AG09309 (cell line): ENCODE data around the gene APOL1.
"Not testable (repeated sequence)": the region's sequence is repeated elsewhere in the genome, so short reads cannot be mapped to it uniquely, and the experiment has no call there.

Experiments used
- DNase-seq: peaks from one replicate; pipeline ENCODE4 v3.0.0-alpha.2; 2010; ENCODE audit warnings: low read depth
- H3K4me3 ChIP-seq: 2 replicates; pipeline ENCODE4 v1.5.1; 2011; ENCODE audit warnings: mild to moderate bottlenecking, low read depth, low read length, moderate library complexity; ENCODE audit not compliant: control insufficient read depth
- TF ChIP-seq, protein P1 (sequence below): IDR thresholded peaks from 2 replicates; pipeline ENCODE4 v1.5.1; 2011; ENCODE audit warnings: mild to moderate bottlenecking, low read depth, low read length, inconsistent platforms; ENCODE audit not compliant: insufficient read depth, control insufficient read depth; ENCODE audit errors: missing control alignments

Gene APOL1

GRCh38 chr22:36244522-36245391 lies 8.2 kb upstream of the APOL1 start:
- TF ChIP-seq, protein P1, sequence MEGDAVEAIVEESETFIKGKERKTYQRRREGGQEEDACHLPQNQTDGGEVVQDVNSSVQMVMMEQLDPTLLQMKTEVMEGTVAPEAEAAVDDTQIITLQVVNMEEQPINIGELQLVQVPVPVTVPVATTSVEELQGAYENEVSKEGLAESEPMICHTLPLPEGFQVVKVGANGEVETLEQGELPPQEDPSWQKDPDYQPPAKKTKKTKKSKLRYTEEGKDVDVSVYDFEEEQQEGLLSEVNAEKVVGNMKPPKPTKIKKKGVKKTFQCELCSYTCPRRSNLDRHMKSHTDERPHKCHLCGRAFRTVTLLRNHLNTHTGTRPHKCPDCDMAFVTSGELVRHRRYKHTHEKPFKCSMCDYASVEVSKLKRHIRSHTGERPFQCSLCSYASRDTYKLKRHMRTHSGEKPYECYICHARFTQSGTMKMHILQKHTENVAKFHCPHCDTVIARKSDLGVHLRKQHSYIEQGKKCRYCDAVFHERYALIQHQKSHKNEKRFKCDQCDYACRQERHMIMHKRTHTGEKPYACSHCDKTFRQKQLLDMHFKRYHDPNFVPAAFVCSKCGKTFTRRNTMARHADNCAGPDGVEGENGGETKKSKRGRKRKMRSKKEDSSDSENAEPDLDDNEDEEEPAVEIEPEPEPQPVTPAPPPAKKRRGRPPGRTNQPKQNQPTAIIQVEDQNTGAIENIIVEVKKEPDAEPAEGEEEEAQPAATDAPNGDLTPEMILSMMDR: no peak
- peak; percentile 28 for DNase-seq
- no peak overlapping the region for H3K4me3 ChIP-seq

GRCh38 chr22:36245805-36246356 lies 7.1 kb upstream of the APOL1 start:
- TF ChIP-seq, protein P1: no peak

GRCh38 chr22:36246718-36247117 lies 6.2 kb upstream of the APOL1 start:
- no peak overlapping the region for H3K4me3 ChIP-seq
- DNase-seq: no peak
- TF ChIP-seq, protein P1: no peak

More at GRCh38 chr22:36245805-36246356, 7.1 kb upstream of the APOL1 start:
- no peak for DNase-seq
- H3K4me3 ChIP-seq: no peak overlapping the region

- H3K4me3 ChIP-seq: no peak overlapping the region
- TF ChIP-seq, protein P1: no peak
- no peak for DNase-seq
Observed at GRCh38 chr22:36247955-36248354, 5.0 kb upstream of the APOL1 start.

DNA sequence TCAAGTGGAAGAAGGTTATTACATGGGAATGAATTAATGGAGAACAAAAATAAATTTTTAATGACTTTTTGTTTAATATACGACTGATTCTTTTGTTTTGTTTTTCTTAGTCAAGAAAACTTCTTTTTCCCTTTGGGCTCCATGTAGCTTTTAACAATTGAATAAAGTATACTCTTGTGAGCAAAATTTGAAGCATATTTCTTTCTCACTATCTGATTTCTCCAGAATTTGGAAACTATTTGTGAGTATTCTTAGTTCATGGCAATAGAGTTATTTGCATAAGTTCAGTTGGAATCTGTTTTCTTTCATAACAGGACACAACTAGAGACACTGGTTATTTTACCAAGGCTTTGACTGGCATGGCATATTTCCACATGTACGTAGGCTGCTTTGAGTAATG lies 3.8 kb upstream of the APOL1 start:
- H3K4me3 ChIP-seq: no peak overlapping the region
- no peak for DNase-seq
- TF ChIP-seq, protein P1: no peak

DNA sequence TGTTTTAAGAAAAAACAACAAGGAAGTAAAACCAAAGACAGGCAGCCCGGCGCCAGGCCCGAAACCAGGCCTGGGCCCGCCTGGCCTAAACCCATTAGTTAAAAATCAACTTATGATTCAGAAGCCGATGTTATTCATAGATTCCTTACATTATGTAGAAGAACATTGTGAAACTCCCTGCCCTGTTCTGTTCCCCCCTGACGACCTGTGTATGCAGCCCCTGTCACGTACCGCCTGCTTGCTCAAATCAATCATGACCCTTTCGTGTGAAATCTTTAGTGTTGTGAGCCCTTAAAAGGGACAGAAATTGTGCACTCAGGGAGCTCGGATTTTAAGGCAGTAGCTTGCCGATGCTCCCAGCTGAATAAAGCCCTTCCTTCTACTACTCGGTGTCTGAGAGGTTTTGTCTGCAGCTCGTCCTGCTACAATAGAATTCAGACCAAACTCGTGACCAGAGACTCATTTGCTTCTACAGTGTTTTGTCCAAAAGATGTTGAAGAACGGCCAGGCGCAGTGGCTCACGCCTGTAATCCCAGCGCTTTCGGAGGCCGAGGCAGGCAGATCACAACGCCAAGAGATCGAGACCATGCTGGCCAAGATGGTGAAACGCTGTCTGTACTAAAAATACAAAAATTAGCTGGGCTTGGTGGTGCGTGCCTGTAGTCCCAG lies 2.5 kb upstream of the APOL1 start:
- not testable (repeated sequence) for H3K4me3 ChIP-seq, DNase-seq

DNA sequence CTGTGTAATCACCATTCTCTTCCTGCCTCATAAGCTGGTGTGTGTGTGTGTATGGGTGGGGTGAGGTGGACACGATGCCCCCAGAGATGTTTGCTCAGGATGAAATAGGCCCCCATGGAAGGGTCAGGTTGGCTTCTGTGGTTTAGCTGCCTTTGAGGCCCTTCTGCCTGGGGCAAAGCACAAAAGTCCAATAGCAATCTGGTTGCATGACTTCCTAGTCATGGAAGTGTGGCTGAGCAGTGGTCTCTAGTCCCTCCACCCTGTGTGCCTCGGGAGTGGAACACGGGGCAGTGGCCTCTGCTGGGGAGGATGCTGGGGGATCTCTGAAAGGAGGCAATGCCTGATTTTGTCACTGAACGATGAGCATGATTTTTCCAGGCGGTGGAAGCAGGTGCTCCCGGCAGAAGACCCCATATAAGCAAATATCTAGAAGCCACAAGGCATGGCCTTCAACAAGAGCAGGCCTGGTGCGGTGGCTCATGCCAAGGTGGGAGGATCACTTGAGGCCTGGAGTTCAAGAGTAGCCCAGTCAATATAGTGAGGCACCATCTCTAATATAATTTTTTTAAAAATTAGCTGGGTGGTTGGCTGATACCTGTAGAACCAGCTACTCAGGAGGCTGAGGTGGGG lies 839 bp upstream of the APOL1 start:
- H3K4me3 ChIP-seq, DNase-seq: not testable (repeated sequence)
